PC-9 (cell line): ENCODE measurements around the gene CYYR1. TPM values are rescaled to one million over a fixed set of nuclear protein-coding genes. Genes with fewer than 3 reads are reported as not detected.

ENCODE experiments used
- BruUV-seq: library from RNA; stranded (reverse); fragments of 400-500 nt; replicated peaks from 2 replicates; lab custom pipeline; 2021; lab: Mats Ljungman, UMichigan
- CTCF ChIA-PET: fragments of 300-600 bp; sonication (Branson Sonifier 250); formaldehyde crosslinking; loops from one replicate; lab custom pipeline; 2022; ENCODE audit warnings: antibody characterized with exemption; lab: Charles Lee
- POLR2A ChIA-PET: fragments of 300-600 bp; sonication (Branson Sonifier 250); formaldehyde crosslinking; loops from one replicate; lab custom pipeline; 2022; ENCODE audit warnings: antibody characterized with exemption; ENCODE audit not compliant: unreplicated experiment; lab: Charles Lee
- DNase-seq, 2 experiments: peaks; one replicate each; pipeline versions ENCODE4 v3.0.0 to v3.0.0-alpha.2; 2015 to 2022; ENCODE audit warnings: mixed read lengths in 1 of 2
- H2AFZ ChIP-seq: fragments of 200-600 bp; sonication (generic); 2 replicates; pipeline ENCODE4 v1.8.1; 2017; ENCODE audit warnings: antibody characterized with exemption
- H3F3A ChIP-seq: fragments of 200-600 bp; sonication (generic); 2 replicates; pipeline ENCODE4 v1.8.1; 2017; ENCODE audit warnings: antibody characterized with exemption, mild to moderate bottlenecking, low read depth; ENCODE audit not compliant: insufficient read depth
- H3K27ac ChIP-seq: fragments of 200-600 bp; sonication (generic); 2 replicates; pipeline ENCODE4 v1.6.1; 2016; ENCODE audit warnings: mixed run types
- H3K27me3 ChIP-seq: fragments of 200-600 bp; sonication (generic); 2 replicates; pipeline ENCODE4 v1.6.1; 2016; ENCODE audit warnings: low read depth, mixed run types; ENCODE audit not compliant: insufficient read depth
- H3K36me3 ChIP-seq: fragments of 200-600 bp; sonication (generic); 2 replicates; pipeline ENCODE4 v1.6.1; 2016; ENCODE audit warnings: low read depth, mixed run types
- H3K4me1 ChIP-seq: fragments of 200-600 bp; sonication (generic); replicated peaks from 2 replicates; pipeline ENCODE4 v1.6.1; 2016; ENCODE audit warnings: mixed run types; ENCODE audit not compliant: insufficient read depth
- H3K4me2 ChIP-seq: fragments of 200-600 bp; sonication (generic); 2 replicates; pipeline ENCODE4 v1.6.1; 2017; ENCODE audit warnings: mixed run types
- H3K4me3 ChIP-seq: fragments of 200-600 bp; sonication (generic); 2 replicates; pipeline ENCODE4 v1.6.1; 2016; ENCODE audit warnings: mixed run types
- H3K79me2 ChIP-seq: fragments of 200-600 bp; sonication (generic); 2 replicates; pipeline ENCODE4 v1.6.1; 2017; ENCODE audit warnings: low read depth, mixed run types
- H3K9me2 ChIP-seq: fragments of 200-600 bp; sonication (generic); 2 replicates; pipeline ENCODE4 v1.8.1; 2017; ENCODE audit warnings: mild to moderate bottlenecking; ENCODE audit not compliant: insufficient read depth
- H3K9me3 ChIP-seq: fragments of 200-600 bp; sonication (generic); 2 replicates; pipeline ENCODE4 v1.8.1; 2016; ENCODE audit warnings: low read depth; ENCODE audit not compliant: insufficient read depth
- H4K20me1 ChIP-seq: fragments of 200-600 bp; sonication (generic); 2 replicates; pipeline ENCODE4 v1.8.1; 2017; ENCODE audit not compliant: insufficient read depth
- CTCF ChIP-seq: fragments of 200-600 bp; sonication (generic); conservative IDR thresholded peaks from 2 replicates; pipeline ENCODE4 v1.6.1; 2017; ENCODE audit warnings: mixed run types, antibody characterized with exemption, mild to moderate bottlenecking, moderate library complexity
- EZH2 ChIP-seq: fragments of 200-600 bp; sonication (generic); IDR thresholded peaks from 2 replicates; pipeline ENCODE4 v1.8.0; 2017; ENCODE audit warnings: antibody characterized with exemption, low read depth
- intact Hi-C: fragments of 100-400 bp; cut with micrococcal nuclease; formaldehyde crosslinking; loops from one replicate; pipeline ENCODE4 v1.10.0; 2022; ENCODE audit not compliant: unreplicated experiment
- total RNA-seq: library from RNA; stranded (reverse); gene quantifications from 2 replicates; pipeline ENCODE4 v1.2.3, GENCODE V29; 2021

The CYYR1 gene
- total RNA-seq, 1 experiment from 2014 or later, result not detected

- Histone ChIP-seq H3K9me2 (no peaks in the 10 kb centered on the region), H3K27me3 (no peaks in the 10 kb centered on the region), H2AFZ (no peak overlapping the region), H3K9me3 (no peaks in the 10 kb centered on the region), H3K4me2 (no peak overlapping the region), H4K20me1 (no peaks in the 10 kb centered on the region), H3K27ac (no peak overlapping the region), H3K79me2 (no peaks in the 10 kb centered on the region), H3K36me3 (no peaks in the 10 kb centered on the region), H3K4me1 (no peaks in the 10 kb centered on the region), H3F3A (no peaks in the 10 kb centered on the region), H3K4me3 (no peak overlapping the region)
- TF ChIP-seq CTCF (no peak), EZH2 (no peak)
- ChIA-PET POLR2A (no interaction called here), CTCF (no interaction called here)
- intact Hi-C loops, result no loop called here
- no TSS peak for BruUV-seq
- DNase-seq, result no peak
Measured at GRCh38 chr21:26532208-26532607, 40.9 kb downstream of the CYYR1 start.

- H3K4me2 ChIP-seq, result no peak overlapping the region
- H3K27ac ChIP-seq, result no peak overlapping the region
- ChIA-PET POLR2A (no interaction called here), CTCF (no interaction called here)
- no peaks in the 10 kb centered on the region for H3K4me1 ChIP-seq
- no peaks in the 10 kb centered on the region for H3K9me3 ChIP-seq
- no peaks in the 10 kb centered on the region for H3K9me2 ChIP-seq
- no peak for DNase-seq
- no peak overlapping the region for H2AFZ ChIP-seq
- intact Hi-C loops, result no loop called here
- H3F3A ChIP-seq, result no peaks in the 10 kb centered on the region
- TF ChIP-seq CTCF (no peak), EZH2 (no peak)
- no peaks in the 10 kb centered on the region for H3K27me3 ChIP-seq
- H4K20me1 ChIP-seq, result no peaks in the 10 kb centered on the region
- no peaks in the 10 kb centered on the region for H3K36me3 ChIP-seq
- no peak overlapping the region for H3K4me3 ChIP-seq
- no peaks in the 10 kb centered on the region for H3K79me2 ChIP-seq
- no TSS peak for BruUV-seq
Measured at GRCh38 chr21:26529526-26529925, 43.6 kb downstream of the CYYR1 start.

- Histone ChIP-seq H3K36me3 (no peaks in the 10 kb centered on the region), H4K20me1 (no peaks in the 10 kb centered on the region), H3K9me2 (no peaks in the 10 kb centered on the region), H3K4me3 (no peak overlapping the region), H2AFZ (no peak overlapping the region), H3K79me2 (no peaks in the 10 kb centered on the region), H3K27ac (no peak overlapping the region), H3K4me2 (no peak overlapping the region), H3K27me3 (no peaks in the 10 kb centered on the region), H3K9me3 (no peaks in the 10 kb centered on the region), H3F3A (no peaks in the 10 kb centered on the region), H3K4me1 (no peaks in the 10 kb centered on the region)
- BruUV-seq, result no TSS peak
- DNase-seq, result no peak
- ChIA-PET CTCF (interaction anchor here (0.5 kb wide), 1 partner anchor 654 kb away, joined by 4 read pairs; no protein-coding TSS in a partner anchor), POLR2A (no interaction called here)
- TF ChIP-seq CTCF (no peak), EZH2 (no peak)
- intact Hi-C loops, result no loop called here
Measured at GRCh38 chr21:26528882-26529281, 44.2 kb downstream of the CYYR1 start.
